GM23248 (cell line): ENCODE data around the gene MON2. TPM values are rescaled to one million over a fixed set of nuclear protein-coding genes. Genes with fewer than 3 reads are reported as not detected.
A peak's percentile ranks its signal among the peaks of the same experiment; 100 is the strongest.

ENCODE experiments used
- DNase-seq: peaks from one replicate; pipeline ENCODE4 v3.0.0-alpha.2; 2015
- H2AFZ ChIP-seq: fragments of 200-600 bp; sonication (generic); 2 replicates; pipeline ENCODE4 v1.6.1; 2016; ENCODE audit warnings: antibody characterized with exemption
- H3F3A ChIP-seq: fragments of 200-600 bp; sonication (generic); 2 replicates; pipeline ENCODE4 v1.6.1; 2016; ENCODE audit warnings: mild to moderate bottlenecking, antibody characterized with exemption, mixed run types; ENCODE audit not compliant: insufficient read depth
- H3K27ac ChIP-seq: fragments of 200-600 bp; sonication (generic); 2 replicates; pipeline ENCODE4 v1.5.1; 2016; ENCODE audit warnings: mild to moderate bottlenecking
- H3K27me3 ChIP-seq: fragments of 200-600 bp; sonication (generic); replicated peaks from 2 replicates; pipeline ENCODE4 v1.6.1; 2016; ENCODE audit warnings: mild to moderate bottlenecking; ENCODE audit not compliant: insufficient read depth
- H3K36me3 ChIP-seq: fragments of 200-600 bp; sonication (generic); 2 replicates; pipeline ENCODE4 v1.6.1; 2016; ENCODE audit warnings: low read depth, mild to moderate bottlenecking
- H3K4me1 ChIP-seq: fragments of 200-600 bp; sonication (generic); 2 replicates; pipeline ENCODE4 v1.6.1; 2016; ENCODE audit warnings: mild to moderate bottlenecking; ENCODE audit not compliant: insufficient read depth
- H3K4me2 ChIP-seq: fragments of 200-600 bp; sonication (generic); one replicate; pipeline ENCODE4 v1.6.1; 2016; ENCODE audit warnings: mild to moderate bottlenecking; ENCODE audit not compliant: unreplicated experiment
- H3K4me3 ChIP-seq: fragments of 200-600 bp; sonication (generic); 2 replicates; pipeline ENCODE4 v1.5.1; 2016; ENCODE audit warnings: mild to moderate bottlenecking
- H3K79me2 ChIP-seq: fragments of 200-600 bp; sonication (generic); 2 replicates; pipeline ENCODE4 v1.6.1; 2016; ENCODE audit warnings: mild to moderate bottlenecking; ENCODE audit not compliant: insufficient read depth
- H3K9ac ChIP-seq: fragments of 200-600 bp; sonication (generic); 2 replicates; pipeline ENCODE4 v1.6.1; 2016; ENCODE audit warnings: mild to moderate bottlenecking
- H3K9me2 ChIP-seq: fragments of 200-600 bp; sonication (generic); 2 replicates; pipeline ENCODE4 v1.6.1; 2016; ENCODE audit warnings: mixed run types, mild to moderate bottlenecking, moderate library complexity; ENCODE audit not compliant: insufficient read depth
- H3K9me3 ChIP-seq: fragments of 200-600 bp; sonication (generic); one replicate; pipeline ENCODE4 v1.6.1; 2017; ENCODE audit warnings: low read depth
- H4K20me1 ChIP-seq: fragments of 200-600 bp; sonication (generic); 2 replicates; pipeline ENCODE4 v1.6.0; 2016; ENCODE audit not compliant: insufficient read depth
- EZH2 ChIP-seq: fragments of 200-600 bp; sonication (generic); IDR thresholded peaks from 2 replicates; pipeline ENCODE4 v1.6.1; 2018; ENCODE audit warnings: antibody characterized with exemption, mild to moderate bottlenecking; ENCODE audit not compliant: insufficient read depth, poor library complexity, severe bottlenecking
- EZH2phosphoT487 ChIP-seq: fragments of 200-600 bp; sonication (generic); IDR thresholded peaks from 2 replicates; pipeline ENCODE4 v1.6.1; 2018; ENCODE audit warnings: antibody characterized with exemption, moderate library complexity, mild to moderate bottlenecking, low read depth; ENCODE audit not compliant: insufficient read depth
- WGBS, 2 experiments: methylation state at CpG; one replicate each; pipeline ENCODE4 v1.1.6; 2015 to 2017; ENCODE audit warnings: low lambda C conversion rate in 2 of 2, low coverage in 1 of 2; ENCODE audit errors: missing lambda C conversion rate in 2 of 2; 5-methylcytosine and 5-hydroxymethylcytosine counted together
- in situ Hi-C: fragments of 300-500 bp; cut with MboI; formaldehyde crosslinking; loops from 2 replicates; pipeline ENCODE4 v1.15.0; 2020
- polyA plus RNA-seq: library from polyadenylated mRNA; unstranded; fragments of >200 nt; fragmentation: Nextera tagmentation; extraction: Ambion mirVana; gene quantifications from 2 replicates; pipeline ENCODE4 v1.2.1, GENCODE V29; 2016
- total RNA-seq: library from RNA; depleted of rRNA; stranded (reverse); fragments of >200 nt; shearing (Covaris generic); gene quantifications from 2 replicates; pipeline ENCODE4 v1.2.3, GENCODE V29; 2014

The MON2 gene
- total and polyA plus RNA-seq, 2 experiments from 2014 or later, result 22.1 to 26.8 TPM

GRCh38 chr12:62525271-62525670, 58.6 kb downstream of the MON2 start:
- Histone ChIP-seq H3K9ac (no peak overlapping the region), H3K4me2 (no peak overlapping the region), H3K9me2 (no peaks in the 10 kb centered on the region), H3F3A (peaks cover 13% of the 10 kb centered on the region), H4K20me1 (no peaks in the 10 kb centered on the region), H3K36me3 (peaks cover 25% of the 10 kb centered on the region), H3K4me3 (no peak overlapping the region), H3K4me1 (no peaks in the 10 kb centered on the region), H2AFZ (no peak overlapping the region), H3K79me2 (0 out of 2 replicates have a peak, but pooled peaks cover under 1% of the 10 kb centered on the region), H3K9me3 (no peaks in the 10 kb centered on the region), H3K27ac (no peak overlapping the region), H3K27me3 (no peaks in the 10 kb centered on the region)
- DNase-seq, result no peak
- TF ChIP-seq EZH2phosphoT487 (no peak), EZH2 (no peak)
- in situ Hi-C loops, result no loop called here

GRCh38 chr12:62530596-62530995, 64.0 kb downstream of the MON2 start:
- Histone ChIP-seq H3K4me1 (peaks cover 7% of the 10 kb centered on the region), H3F3A (peaks cover 6% of the 10 kb centered on the region; the same call in 1 of the 2 replicates), H3K79me2 (0 out of 2 replicates have a peak, but pooled peaks cover 4% of the 10 kb centered on the region), H3K9me3 (no peaks in the 10 kb centered on the region), H3K27me3 (no peaks in the 10 kb centered on the region), H4K20me1 (no peaks in the 10 kb centered on the region), H3K27ac (no peak overlapping the region), H3K4me2 (no peak overlapping the region), H3K9ac (no peak overlapping the region), H3K9me2 (no peaks in the 10 kb centered on the region), H2AFZ (no peak overlapping the region), H3K4me3 (no peak overlapping the region), H3K36me3 (peaks cover 44% of the 10 kb centered on the region)
- no peak for TF ChIP-seq EZH2
- TF ChIP-seq EZH2phosphoT487, result no peak
- peak; percentile 36 for DNase-seq
- in situ Hi-C loops, result no loop called here
- WGBS, 2 experiments, result 71 to 72% methylated on average over 1 of the region's 1 CpG

- no peak overlapping the region for H3K27ac ChIP-seq
- WGBS, 2 experiments, result 83 to 90% methylated on average over 3 of the region's 3 CpGs
- H3K9me3 ChIP-seq, result no peaks in the 10 kb centered on the region
- DNase-seq, result no peak
- H3K36me3 ChIP-seq, result peaks cover 39% of the 10 kb centered on the region
- H3K4me2 ChIP-seq, result no peak overlapping the region
- peaks cover 7% of the 10 kb centered on the region for H3K4me1 ChIP-seq
- in situ Hi-C loops, result no loop called here
- H4K20me1 ChIP-seq, result no peaks in the 10 kb centered on the region
- no peak overlapping the region for H3K4me3 ChIP-seq
- 0 out of 2 replicates have a peak, but pooled peaks cover 4% of the 10 kb centered on the region for H3K79me2 ChIP-seq
- no peaks in the 10 kb centered on the region for H3K27me3 ChIP-seq
- H3K9me2 ChIP-seq, result no peaks in the 10 kb centered on the region
- TF ChIP-seq EZH2, result no peak
- TF ChIP-seq EZH2phosphoT487, result no peak
- H2AFZ ChIP-seq, result no peak overlapping the region
- H3K9ac ChIP-seq, result no peak overlapping the region
- peaks cover 6% of the 10 kb centered on the region; the same call in 1 of the 2 replicates for H3F3A ChIP-seq
These were observed 65.7 kb downstream of the MON2 start for GRCh38 chr12:62532333-62532732.

- H3F3A ChIP-seq, result peaks cover 6% of the 10 kb centered on the region; the same call in 1 of the 2 replicates
- in situ Hi-C loops, result no loop called here
- WGBS, 2 experiments, result 92 to 98% methylated on average over 2 of the region's 2 CpGs
These were observed 66.6 kb downstream of the MON2 start for GRCh38 chr12:62533087-62533754.

More at GRCh38 chr12:62533087-62533754, 66.6 kb downstream of the MON2 start:
- Histone ChIP-seq H3K4me1 (peaks cover 7% of the 10 kb centered on the region), H3K27me3 (no peaks in the 10 kb centered on the region), H3K9me2 (no peaks in the 10 kb centered on the region), H3K36me3 (peaks cover 42% of the 10 kb centered on the region), H3K4me3 (no peak overlapping the region), H4K20me1 (no peaks in the 10 kb centered on the region), H3K4me2 (no peak overlapping the region), H3K9ac (no peak overlapping the region), H3K27ac (no peak overlapping the region), H2AFZ (no peak overlapping the region), H3K79me2 (0 out of 2 replicates have a peak, but pooled peaks cover 4% of the 10 kb centered on the region), H3K9me3 (no peaks in the 10 kb centered on the region)
- DNase-seq, result no peak
- no peak for TF ChIP-seq EZH2
- no peak for TF ChIP-seq EZH2phosphoT487
